Stomach (tissue), 4 donors: ENCODE results near the gene HIVEP1.

Experiments used
- POLR2A ChIP-seq, 4 donors: fragments of 450-650 bp; IDR thresholded peaks; one replicate each; pipeline ENCODE4 v1.6.1; 2016; ENCODE audit warnings: antibody characterized with exemption in 4 of 4, control low read depth in 2 of 4, mild to moderate bottlenecking in 1 of 4, moderate library complexity in 1 of 4
- TF ChIP-seq, protein P1 (sequence below), 7 experiments: fragments of 450-650 bp in 4 of 7; fragments of 200-600 bp in 3 of 7; sonication (generic) in 3 of 7; IDR thresholded peaks; one replicate each; pipeline ENCODE4 v1.5.1; 2016 to 2019; ENCODE audit warnings: antibody characterized with exemption in 7 of 7, control low read depth in 2 of 7, mild to moderate bottlenecking in 1 of 7

GRCh38 chr6:11992086-11992485, 20.0 kb upstream of the HIVEP1 start:
- no peak for TF ChIP-seq POLR2A (IDR thresholded peaks at IDR 0.05)
- TF ChIP-seq, protein P1, sequence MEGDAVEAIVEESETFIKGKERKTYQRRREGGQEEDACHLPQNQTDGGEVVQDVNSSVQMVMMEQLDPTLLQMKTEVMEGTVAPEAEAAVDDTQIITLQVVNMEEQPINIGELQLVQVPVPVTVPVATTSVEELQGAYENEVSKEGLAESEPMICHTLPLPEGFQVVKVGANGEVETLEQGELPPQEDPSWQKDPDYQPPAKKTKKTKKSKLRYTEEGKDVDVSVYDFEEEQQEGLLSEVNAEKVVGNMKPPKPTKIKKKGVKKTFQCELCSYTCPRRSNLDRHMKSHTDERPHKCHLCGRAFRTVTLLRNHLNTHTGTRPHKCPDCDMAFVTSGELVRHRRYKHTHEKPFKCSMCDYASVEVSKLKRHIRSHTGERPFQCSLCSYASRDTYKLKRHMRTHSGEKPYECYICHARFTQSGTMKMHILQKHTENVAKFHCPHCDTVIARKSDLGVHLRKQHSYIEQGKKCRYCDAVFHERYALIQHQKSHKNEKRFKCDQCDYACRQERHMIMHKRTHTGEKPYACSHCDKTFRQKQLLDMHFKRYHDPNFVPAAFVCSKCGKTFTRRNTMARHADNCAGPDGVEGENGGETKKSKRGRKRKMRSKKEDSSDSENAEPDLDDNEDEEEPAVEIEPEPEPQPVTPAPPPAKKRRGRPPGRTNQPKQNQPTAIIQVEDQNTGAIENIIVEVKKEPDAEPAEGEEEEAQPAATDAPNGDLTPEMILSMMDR (IDR thresholded peaks at IDR 0.05): no peak
